ENCODE data around the gene PLXNC1.

PLXNC1 gene

DNA sequence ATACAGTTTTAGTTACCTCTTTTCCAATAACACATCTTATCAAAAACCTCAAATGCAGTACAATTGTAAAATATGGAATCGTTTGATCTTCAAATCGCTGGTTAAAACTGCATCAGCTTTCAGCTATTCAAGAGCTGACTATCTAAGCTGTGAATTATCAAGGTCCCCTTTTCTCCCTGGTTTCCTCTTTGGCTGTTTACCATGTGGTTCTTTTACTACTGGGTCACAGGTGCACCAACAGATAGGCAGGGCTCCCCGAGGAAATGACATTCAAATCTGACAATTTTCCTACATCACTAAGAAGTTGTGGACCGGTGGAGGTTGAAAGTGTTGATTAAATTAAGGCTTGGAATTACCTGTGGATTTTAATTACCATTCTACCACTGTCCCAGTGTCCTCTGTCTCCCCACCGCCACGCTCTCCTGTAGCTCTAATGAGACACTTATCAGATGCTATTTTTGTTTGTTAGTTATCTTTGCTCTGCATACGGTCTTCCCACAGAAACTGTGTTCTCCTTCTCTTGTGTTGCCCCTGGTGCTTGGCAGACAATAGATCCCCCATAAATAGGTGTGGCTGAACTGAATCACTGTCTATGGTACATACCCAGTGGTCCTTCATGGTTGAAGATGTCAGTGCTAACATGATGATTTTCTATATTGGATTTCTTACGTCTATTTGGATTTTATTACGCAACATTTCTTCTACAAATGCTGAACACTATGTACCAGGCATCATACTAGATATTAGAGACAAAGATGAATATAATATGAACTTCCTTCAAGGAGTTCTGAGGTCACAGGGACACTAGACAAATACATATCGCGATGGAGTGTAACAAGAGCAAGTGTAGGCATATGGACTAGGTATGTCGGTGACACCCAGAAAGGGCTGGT, 20.9 kb upstream of the PLXNC1 start:
- Histone ChIP-seq H3K9me3 (ENCODE audit: control insufficient read depth, insufficient read depth, low read depth, low read length) (no peaks in the 10 kb centered on the region), H3K27ac (ENCODE audit: extremely low read depth, low read depth, low read length) (no peak overlapping the region), H3K4me1 (ENCODE audit: control insufficient read depth, insufficient read depth, low read length) (no peaks in the 10 kb centered on the region), H3K4me3 (ENCODE audit: low read depth, low read length) (no peak overlapping the region), H3K36me3 (ENCODE audit: control insufficient read depth in 2 of 2, insufficient read depth in 1 of 2, low read length in 2 of 2) (no peaks in the 10 kb centered on the region)
- ChIA-PET CTCF (interaction anchor here (0.6 to 1.2 kb wide), 3 partner anchors 25 to 1140 kb away, joined by 3 to 4 read pairs (median 3); no protein-coding TSS in a partner anchor), POLR2A (no interaction called here)
- TF ChIP-seq ZNF37A (tag by site-specific recombination; IDR thresholded peaks at IDR 0.05): no peak

GRCh38 chr12:94128280-94128679, 20.1 kb upstream of the PLXNC1 start:
- ChIA-PET CTCF (interaction anchor here (0.6 to 1.0 kb wide), 3 partner anchors 9 to 368 kb away, joined by 3 to 5 read pairs (median 3); no protein-coding TSS in a partner anchor), POLR2A (no interaction called here)
- no peak for TF ChIP-seq ZNF664 (tag by site-specific recombination; IDR thresholded peaks at IDR 0.05)
- TF ChIP-seq BCL11B (tag by site-specific recombination; IDR thresholded peaks at IDR 0.05; ENCODE audit: low read depth): no peak
- no peak for TF ChIP-seq ZNF155 (tag by site-specific recombination; IDR thresholded peaks at IDR 0.05)
- TF ChIP-seq, protein P1, sequence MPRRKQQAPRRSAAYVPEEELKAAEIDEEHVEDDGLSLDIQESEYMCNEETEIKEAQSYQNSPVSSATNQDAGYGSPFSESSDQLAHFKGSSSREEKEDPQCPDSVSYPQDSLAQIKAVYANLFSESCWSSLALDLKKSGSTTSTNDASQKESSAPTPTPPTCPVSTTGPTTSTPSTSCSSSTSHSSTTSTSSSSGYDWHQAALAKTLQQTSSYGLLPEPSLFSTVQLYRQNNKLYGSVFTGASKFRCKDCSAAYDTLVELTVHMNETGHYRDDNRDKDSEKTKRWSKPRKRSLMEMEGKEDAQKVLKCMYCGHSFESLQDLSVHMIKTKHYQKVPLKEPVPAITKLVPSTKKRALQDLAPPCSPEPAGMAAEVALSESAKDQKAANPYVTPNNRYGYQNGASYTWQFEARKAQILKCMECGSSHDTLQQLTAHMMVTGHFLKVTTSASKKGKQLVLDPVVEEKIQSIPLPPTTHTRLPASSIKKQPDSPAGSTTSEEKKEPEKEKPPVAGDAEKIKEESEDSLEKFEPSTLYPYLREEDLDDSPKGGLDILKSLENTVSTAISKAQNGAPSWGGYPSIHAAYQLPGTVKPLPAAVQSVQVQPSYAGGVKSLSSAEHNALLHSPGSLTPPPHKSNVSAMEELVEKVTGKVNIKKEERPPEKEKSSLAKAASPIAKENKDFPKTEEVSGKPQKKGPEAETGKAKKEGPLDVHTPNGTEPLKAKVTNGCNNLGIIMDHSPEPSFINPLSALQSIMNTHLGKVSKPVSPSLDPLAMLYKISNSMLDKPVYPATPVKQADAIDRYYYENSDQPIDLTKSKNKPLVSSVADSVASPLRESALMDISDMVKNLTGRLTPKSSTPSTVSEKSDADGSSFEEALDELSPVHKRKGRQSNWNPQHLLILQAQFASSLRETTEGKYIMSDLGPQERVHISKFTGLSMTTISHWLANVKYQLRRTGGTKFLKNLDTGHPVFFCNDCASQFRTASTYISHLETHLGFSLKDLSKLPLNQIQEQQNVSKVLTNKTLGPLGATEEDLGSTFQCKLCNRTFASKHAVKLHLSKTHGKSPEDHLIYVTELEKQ (tag by site-specific recombination; IDR thresholded peaks at IDR 0.05; ENCODE audit: borderline replicate concordance): no peak
- no peak for TF ChIP-seq ZNF549 (tag by site-specific recombination; IDR thresholded peaks at IDR 0.05)
- no peak for TF ChIP-seq REPIN1 (tag by site-specific recombination; IDR thresholded peaks at IDR 0.05; ENCODE audit: low read depth)
- TF ChIP-seq GFI1B (tag by site-specific recombination; IDR thresholded peaks at IDR 0.05): no peak
- no peak for TF ChIP-seq ZNF416 (tag by site-specific recombination; IDR thresholded peaks at IDR 0.05)
- Histone ChIP-seq H3K27ac (ENCODE audit: extremely low read depth, low read depth, low read length) (no peak overlapping the region), H3K4me3 (ENCODE audit: low read depth, low read length) (no peak overlapping the region), H3K4me1 (ENCODE audit: control insufficient read depth, insufficient read depth, low read length) (no peaks in the 10 kb centered on the region), H3K36me3 (ENCODE audit: control insufficient read depth in 2 of 2, insufficient read depth in 1 of 2, low read length in 2 of 2) (no peaks in the 10 kb centered on the region), H3K9me3 (ENCODE audit: control insufficient read depth, insufficient read depth, low read depth, low read length) (no peaks in the 10 kb centered on the region)

DNA sequence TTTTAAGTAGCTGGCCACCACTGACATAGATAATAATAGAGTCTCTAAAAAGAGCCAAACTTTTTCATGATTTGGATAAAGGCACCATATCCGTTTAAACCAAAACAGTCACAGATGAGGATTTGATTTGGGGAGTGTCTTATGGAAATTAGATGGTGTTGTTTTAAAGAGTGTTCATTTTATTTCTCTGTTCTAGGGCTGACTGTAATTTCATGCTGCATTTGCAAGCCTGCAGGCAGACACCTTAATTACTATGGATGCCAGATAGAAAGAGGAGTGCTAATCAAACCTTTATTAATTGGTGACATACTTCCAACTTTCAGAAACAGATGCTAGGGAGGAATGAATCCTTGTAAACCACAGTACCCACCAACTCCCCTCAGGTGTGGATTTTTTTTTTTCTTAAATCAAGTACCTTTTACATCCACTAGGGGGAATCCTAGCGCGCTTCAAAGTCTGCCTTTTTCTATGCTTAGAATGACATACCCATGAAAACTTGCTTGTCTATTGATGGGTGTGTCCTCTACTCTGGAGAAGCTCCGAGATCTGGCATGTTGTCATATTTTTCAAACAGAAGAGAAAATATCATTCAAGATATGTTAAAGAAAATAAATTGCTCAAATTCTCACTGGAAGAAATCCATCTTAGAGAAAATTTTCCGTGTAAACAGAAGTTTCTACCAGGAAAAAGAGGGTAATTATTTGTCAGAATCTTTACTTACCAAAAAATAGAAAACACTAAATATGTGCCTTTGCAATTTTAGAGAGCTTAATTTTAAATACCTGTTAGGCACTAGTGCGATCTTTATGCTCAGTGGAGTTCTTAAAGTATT, 14.2 kb upstream of the PLXNC1 start:
- H3K9me3 ChIP-seq (ENCODE audit: control insufficient read depth, insufficient read depth, low read depth, low read length): no peaks in the 10 kb centered on the region
- CTCF ChIA-PET: interaction anchor here (0.5 to 4.5 kb wide), 26 partner anchors 10 to 1672 kb away, joined by 3 to 33 read pairs (median 4); no protein-coding TSS in a partner anchor
- POLR2A ChIA-PET: interaction anchor here (0.5 kb wide), 1 partner anchor 209 kb away, joined by 4 read pairs; no protein-coding TSS in a partner anchor

More for the DNA sequence above, 14.2 kb upstream of the PLXNC1 start:
- Histone ChIP-seq H3K36me3 (ENCODE audit: control insufficient read depth in 2 of 2, insufficient read depth in 1 of 2, low read length in 2 of 2) (no peaks in the 10 kb centered on the region), H3K4me1 (ENCODE audit: control insufficient read depth, insufficient read depth, low read length) (no peaks in the 10 kb centered on the region), H3K4me3 (ENCODE audit: low read depth, low read length) (no peak overlapping the region), H3K27ac (ENCODE audit: extremely low read depth, low read depth, low read length) (no peak overlapping the region)
- TF ChIP-seq KLF8 (tag by site-specific recombination; IDR thresholded peaks at IDR 0.05): 0 out of 2 replicates have a peak, but pooled peaks have one; percentile 17
- peak; percentile 79 for TF ChIP-seq KLF10 (tag by site-specific recombination; IDR thresholded peaks at IDR 0.05)
- TF ChIP-seq, protein P2, sequence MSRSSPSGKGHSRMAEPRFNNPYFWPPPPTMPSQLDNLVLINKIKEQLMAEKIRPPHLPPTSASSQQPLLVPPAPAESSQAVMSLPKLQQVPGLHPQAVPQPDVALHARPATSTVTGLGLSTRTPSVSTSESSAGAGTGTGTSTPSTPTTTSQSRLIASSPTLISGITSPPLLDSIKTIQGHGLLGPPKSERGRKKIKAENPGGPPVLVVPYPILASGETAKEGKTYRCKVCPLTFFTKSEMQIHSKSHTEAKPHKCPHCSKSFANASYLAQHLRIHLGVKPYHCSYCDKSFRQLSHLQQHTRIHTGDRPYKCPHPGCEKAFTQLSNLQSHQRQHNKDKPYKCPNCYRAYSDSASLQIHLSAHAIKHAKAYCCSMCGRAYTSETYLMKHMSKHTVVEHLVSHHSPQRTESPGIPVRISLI (tag by site-specific recombination; IDR thresholded peaks at IDR 0.05): 0 out of 2 replicates have a peak, but pooled peaks have one; percentile 25
- no peak for TF ChIP-seq ZBTB17 (tag by site-specific recombination; IDR thresholded peaks at IDR 0.05)
- TF ChIP-seq ZNF654 (tag by site-specific recombination; IDR thresholded peaks at IDR 0.05; ENCODE audit: low read depth): peak; percentile 44
- peak; percentile 70 for TF ChIP-seq KLF9 (tag by site-specific recombination; IDR thresholded peaks at IDR 0.05; ENCODE audit: low read depth)
- no peak for TF ChIP-seq ZNF707 (tag by site-specific recombination; IDR thresholded peaks at IDR 0.05)

Data from HEK293 (cell line).